IPS-NIHi7 (cell line): Measurements from ENCODE around the gene ADGB.
"Not testable (repeated sequence)": the region's sequence is repeated elsewhere in the genome, so short reads cannot be mapped to it uniquely, and the experiment has no call there.

ENCODE experiments used
- DNase-seq: peaks from one replicate; pipeline ENCODE4 v3.0.0; 2012; ENCODE audit warnings: mixed read lengths; ENCODE audit errors: extremely low spot score

The ADGB gene

DNA sequence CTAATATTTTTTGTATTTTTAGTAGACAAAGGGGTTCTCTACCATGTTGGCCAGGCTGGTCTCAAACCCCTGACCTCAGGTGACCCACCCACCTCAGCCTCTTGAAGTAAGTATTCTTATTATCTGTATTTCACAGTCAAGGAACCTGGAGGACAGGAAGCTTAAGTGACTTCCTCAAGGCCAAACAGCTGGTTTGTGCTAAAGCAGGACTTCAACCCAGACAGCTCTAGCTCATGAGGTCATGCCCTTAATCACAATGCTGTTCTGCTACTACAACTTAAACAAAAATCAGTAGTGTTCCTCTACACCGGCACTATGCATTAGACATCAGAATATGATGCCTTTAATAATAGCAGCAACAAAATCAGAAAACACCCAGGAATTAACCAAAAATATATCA, 168.9 kb downstream of the ADGB start:
- no peak for DNase-seq

DNA sequence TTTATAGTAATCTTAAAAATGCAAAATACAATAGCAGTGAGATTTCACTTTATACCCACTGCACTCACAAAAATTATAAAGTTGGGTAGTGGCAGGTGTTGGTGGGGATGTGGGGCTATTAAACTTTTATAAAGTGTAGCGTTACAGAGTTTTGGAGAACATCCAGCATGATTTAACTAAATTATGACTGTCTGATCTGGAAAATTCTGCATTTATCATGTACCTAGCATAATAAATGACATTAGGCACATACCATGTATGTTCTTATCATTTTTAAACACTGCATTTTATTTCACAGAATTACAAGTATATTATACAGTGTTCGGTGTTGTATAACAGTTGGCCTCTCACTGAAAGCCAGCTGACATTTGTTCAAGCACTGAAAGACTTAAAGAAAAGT, 169.9 kb downstream of the ADGB start:
- no peak for DNase-seq

DNA sequence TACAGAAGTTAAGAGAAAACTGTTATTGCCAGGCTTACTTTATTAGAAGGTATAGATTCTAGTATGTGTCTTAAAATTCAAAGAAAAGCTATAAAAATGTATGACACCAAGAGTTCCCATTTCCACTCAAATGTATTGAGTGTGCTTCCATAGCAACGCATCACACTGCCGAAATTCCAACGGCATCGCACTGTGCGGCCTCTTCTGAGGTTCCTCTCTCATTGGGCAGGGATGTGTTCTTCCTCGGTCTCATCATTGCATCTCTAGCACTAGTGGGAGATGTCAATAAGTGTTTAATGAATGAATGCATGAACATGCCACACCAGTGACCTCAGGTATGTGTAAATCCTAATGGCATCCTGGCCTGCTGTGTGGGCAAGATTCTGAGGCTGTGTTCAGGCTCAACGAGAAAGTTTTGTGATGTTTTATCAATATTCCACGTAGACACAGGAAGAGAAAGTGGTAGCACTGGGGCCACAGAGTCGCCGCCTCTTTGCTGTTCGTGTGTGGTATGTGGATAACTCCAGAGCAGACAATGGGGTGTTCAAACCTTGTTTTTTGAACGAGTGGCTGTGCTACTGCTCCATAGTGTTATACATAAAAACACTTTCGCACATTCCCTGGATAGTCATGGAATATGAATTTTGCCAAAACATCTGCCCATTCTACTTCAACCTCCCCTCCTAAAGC, 171.6 kb downstream of the ADGB start:
- no peak for DNase-seq

DNA sequence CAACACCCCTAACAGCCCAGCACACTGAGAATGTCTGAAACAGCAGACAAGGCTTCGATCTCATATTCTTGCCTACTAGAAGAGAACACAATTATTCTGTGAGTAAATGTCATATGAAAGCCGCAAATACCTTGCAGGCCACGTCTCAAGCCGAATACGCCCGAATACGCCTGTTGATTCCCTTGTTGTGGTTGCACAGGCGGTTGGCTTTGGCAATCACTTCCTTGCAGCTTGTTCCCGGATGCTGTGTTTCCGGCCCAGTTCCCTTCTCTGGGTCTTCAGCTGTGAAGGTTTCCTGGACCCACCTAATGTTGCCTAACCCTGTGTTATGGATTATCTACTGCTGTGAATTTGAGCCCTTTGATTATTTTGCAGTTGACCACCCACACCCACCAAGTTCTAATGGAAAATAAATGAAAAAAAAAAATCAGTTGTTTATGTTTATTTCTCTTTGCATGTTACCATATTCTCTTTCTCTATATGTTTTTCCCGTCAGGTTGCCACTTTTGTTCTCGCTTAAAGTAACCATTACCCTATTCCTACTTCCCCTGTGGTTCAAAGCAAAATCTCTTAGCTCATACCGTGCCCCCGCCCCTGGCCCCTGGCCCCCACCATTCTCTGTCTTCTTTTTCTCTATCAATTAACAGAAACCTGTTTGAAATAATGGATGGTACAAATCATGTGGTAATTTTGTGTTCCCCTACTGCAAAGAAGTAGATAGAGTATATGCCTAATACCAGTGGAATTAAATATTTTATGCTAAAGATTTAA, 172.4 kb downstream of the ADGB start:
- DNase-seq: no peak

DNA sequence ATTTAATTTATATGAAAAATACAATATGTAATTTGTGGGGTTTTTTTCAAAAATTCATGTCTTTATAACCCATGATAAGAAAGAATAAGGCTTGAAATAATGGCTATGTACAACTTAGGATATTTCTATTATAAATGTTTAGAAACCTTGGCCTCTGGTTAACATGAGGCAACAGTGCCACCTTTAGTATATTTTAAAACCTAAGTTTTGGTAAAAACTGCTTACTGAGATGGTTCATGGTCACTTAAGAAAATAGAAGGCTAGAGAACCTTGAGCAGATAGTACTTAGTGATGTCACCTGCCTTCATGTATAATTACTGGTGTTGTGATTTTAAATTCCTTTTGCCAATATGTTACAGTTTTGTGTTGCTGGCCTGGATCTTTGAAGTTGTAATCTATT, 176.4 kb downstream of the ADGB start:
- no peak for DNase-seq

DNA sequence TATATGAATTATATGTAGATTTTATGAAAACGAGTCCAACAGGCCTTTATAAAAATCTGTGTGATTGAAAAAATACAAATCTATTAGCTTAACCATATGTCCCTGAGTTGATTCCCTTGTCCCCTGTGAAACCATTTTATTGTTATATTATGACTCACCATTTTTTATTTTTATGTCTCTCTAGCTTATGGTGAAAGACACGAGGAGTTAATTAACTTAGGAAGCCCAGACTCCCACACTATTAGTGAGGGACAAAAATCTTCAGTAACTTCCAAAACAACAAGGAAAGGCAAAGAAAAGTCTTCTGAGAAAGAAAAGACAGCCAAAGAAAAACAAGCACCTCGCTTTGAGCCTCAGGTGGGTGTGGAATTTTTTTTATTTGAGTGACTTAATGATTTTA, 183.1 kb downstream of the ADGB start:
- no peak for DNase-seq

DNA sequence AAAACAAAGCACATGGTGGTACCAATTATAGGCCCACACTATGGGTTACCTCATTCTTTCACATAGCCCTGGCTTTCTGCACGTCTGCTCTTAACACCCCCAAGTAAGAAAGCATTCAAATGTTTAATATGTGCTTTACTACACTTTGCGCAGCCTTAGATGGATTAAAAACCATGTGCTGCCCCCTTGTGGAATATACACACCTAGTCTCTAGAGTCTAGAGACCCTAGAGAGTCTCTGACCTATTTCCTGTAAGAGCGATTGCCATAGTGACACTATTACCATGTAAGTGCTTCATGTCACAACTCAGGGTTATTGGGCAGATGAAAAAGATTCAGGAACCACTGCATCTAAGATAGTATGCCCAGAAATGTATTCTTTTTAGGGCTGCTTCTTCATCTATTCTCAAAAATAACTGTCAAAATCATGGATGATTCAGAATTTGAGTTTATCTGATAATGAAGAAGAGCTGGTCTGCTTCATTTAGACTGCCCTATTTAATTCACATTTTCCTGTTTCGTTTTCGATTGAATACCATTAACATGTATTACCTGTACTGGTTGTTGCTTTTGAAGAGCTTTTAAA, 186.3 kb downstream of the ADGB start:
- DNase-seq: peak; percentile 33

DNA sequence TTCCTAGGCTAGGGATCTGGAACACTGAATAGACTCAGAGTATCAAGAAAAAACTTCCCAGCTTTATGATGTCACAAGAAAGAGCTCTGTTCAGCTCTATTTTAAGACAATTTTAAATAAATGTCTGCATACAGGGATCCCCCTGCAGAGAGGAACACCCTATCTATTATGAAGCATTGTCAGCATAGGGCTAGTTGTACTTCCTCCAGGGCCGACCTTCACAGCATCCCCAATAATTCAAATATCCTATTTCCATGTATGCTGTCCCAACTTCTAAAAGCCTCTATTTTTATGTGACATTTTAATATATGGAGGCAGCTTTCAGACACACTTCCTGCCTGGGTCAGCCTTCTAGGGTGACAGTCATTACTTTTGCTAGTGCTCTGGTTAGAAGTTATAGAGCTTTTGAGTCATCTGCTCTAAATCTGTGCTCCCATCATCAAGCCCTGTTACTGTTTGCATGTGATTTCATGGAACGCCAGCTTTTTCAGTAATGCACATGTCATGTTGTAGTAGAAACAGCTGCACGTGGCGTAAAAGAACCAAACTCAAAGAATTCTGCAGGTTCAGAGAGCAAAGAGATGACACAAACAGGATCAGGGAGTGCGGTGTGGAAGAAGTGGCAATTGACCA, 189.2 kb downstream of the ADGB start:
- DNase-seq: no peak

DNA sequence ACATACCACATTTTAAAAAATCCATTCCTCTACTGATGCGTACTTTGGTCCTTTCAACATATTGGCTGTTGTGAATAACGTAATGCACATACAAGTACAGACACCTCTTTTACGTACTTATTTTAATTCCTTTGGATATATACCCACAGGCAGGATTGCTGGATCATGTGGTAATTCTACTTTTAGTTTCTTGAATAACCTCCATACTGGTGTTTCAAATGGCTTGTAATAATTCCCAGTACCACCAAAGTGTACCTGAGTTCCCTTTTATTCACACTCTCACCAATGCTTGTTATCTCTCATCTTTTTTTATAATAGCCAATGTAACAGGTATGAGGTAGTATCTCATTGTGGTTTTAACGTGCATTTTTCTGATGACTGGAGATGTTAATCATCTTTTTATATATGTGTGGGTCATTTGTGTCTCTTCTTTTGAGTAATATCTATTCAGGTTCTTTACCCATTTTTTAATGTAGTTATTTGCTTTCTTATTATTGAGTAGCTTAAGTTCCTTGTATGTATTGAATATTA, 191.9 kb downstream of the ADGB start:
- no peak for DNase-seq

DNA sequence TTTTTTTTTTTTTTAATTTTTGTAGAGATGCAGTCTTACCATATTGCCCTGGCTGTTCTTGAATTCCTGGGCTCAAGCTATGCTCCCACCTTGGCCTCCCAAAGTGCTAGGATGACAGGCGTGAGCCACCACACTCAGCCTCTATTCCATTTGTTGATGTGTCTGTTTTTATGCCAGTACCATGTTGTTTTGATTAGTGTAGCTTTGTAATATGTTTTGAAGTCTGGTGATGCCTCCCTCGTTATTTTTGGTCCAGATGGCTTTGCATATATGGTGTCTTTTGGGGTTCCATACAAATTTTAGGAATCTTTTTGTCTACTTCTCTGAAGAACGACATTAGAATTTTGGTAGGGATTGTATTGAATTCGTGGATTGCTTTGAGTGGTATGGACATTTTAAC, 193.2 kb downstream of the ADGB start:
- DNase-seq: no peak

DNA sequence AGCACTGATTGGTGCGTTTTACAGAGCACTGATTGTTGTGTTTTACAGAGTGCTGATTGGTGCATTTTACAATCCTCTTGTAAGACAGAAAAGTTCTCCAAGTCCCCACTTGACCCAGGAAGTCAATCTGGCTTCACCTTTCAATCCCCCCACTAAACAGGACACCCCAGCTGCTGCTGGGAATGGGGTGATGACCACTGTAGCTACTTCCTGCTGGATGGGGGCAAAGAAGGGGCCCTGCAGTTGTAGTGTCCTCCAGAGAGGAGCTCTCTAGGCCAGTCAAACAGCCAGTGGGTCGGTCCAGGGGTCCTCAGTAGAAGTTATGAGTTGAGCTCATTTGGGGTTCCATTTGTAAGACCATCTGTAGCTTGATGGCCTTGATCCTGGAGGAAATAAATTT, 194.4 kb downstream of the ADGB start:
- DNase-seq: not testable (repeated sequence)

DNA sequence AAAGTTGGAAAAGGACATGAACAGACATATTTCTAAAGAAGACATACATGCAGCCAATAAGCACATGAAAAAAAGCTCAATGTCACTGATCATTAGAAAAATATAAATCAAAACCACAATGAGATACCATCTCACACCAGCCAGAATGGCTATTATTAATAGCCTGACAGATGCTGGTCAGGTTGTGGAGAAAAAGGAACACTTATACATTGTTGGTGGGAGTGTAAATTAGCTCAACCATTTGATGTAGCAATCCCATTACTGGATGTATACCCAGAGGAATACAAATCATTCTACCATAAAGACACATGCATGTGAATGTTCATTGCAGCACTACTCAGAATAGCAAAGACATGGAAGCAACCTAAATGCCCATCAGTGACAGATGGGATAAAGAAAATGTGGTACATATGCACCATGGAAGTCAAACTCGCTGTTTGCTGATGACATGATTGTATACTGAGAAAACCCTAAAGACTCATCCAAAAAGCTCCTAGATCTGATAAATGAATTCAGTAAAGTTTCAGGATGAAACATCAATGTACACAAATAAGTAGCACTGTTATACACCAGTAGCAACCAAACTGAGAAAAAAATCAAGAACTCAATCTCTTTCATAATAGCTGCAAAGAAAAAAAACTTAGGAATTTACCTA, 196.8 kb downstream of the ADGB start:
- no peak for DNase-seq

DNA sequence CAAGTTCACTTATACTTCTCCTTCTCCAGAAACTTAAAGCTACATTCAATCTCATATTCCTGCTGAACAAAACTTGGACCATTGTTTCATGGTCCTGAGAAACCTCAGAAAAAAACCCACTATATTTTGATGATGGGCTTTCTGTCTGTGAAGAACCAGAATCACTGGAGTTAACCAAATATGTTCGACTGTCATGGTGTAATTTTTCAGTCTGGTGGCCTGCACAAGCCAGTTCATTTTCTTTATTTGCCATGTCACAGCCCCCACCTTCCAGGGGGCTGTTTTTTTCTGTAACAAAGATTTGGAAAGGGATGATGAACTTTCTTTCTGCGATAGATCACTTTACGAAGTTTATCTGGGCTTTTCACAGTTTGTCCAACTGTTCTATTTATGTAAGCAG, 204.4 kb downstream of the ADGB start:
- DNase-seq: not testable (repeated sequence)

DNA sequence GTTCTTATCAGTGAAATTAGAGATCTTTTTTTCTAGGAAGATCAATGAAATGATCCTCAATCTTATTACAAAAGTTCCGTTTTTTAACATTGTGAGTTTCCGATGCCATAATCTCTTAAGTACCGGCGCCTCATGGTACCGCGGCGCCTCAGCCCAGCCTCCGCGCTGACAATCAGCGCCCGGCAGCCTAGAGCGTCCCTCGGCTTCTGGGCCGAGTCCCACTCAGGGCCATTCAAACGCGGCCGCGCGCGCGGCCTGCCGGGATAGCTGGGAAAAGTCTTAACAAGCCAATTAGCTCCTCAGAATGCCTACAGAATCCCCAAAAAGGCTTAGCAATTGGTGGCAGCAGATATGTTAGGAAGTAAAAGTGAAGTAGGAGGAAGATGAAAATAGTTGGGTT, 204.8 kb downstream of the ADGB start:
- DNase-seq: no peak

DNA sequence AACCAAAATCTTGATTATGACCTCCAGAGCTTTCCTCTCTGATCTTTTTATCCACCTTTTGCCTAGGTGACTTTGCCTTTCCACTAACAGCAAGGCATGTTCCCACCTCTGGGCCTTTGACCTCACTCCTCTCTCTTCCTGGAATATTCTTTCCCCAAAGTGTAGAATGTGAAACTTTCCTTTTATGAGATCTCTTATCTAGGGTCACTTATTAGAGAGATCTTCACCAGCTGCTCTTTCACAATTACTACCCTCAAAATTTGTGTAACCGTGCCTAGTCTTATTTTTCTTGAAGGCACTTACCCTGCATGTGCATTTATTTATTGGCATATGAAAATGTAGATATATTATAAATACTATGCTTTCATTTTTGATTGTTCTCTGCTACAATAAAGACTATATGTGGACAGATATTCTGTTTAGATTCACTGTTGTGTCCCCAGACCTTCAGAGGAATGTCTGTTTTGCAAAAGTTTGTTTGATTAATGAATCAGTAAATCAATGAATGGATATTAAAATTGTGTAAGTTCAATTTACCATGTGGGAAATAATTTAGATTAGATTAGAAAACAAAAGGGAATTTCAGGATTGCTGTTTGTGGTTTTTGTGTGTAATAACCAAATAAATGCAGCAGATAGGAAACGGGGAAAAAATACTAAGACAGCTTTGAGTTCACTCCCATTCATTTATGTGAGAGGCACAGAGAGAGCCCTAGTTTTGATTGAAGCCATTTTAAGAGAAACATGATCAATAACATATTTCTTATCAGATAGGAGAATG, 207.0 kb downstream of the ADGB start:
- DNase-seq: no peak

DNA sequence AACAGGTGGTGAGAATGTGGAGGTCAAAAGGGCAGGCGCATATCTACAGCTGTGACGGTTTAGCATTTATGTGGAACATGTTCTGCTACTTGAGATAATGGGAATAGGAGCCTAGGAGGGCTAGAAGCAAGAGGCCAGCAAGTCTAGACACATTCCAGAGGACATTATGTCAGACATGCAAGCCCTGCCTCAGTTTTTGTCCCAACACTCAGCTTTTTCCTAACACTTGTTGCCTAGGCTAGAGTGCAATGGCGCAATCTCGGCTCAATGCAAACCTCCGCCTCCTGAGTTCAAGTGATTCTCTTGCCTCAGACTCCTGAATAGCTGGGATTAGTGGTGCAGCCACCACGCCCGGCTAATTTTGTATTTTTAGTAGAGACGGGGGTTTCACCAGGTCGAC, 210.2 kb downstream of the ADGB start:
- not testable (repeated sequence) for DNase-seq

DNA sequence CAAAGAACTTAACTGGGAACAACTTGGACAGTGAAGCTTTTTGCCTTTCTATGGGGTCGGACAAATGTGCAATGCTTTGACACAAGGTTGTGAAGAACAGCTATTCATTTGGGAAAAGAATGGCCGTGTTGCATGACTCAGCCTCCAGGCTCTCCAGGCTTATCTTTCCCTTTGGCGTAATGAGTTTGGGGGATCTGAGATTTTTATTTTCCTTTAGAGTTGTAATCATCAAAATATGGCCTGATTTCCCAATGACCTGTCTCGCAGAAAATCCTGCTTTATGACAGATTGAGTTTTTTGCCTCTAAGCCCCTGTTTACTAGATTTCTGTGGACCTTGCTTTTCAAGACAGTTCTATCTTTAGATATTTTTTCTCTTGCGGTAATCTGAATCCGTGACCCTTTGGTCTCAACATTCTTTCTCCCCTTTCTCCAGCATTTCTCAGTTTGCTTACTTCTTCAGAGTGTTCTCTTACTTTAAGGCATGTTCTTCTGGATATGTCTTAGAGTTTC, 214.1 kb downstream of the ADGB start:
- not testable (repeated sequence) for DNase-seq

DNA sequence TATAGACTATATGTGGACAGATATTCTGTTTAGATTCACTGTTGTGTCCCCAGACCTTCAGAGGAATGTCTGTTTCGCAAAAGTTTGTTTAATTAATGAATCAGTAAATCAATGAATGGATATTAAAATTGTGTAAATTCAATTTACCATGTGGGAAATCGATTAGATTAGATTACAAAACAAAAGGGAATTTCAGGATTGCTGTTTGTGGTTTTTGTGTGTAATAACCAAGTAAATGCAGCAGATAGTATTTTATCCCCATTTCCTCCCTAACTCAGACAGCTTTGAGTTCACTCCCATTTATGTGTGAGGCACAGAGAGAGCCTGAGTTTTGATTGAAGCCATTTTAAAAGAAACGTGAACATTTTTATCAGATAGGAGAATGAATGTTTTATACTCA, 214.8 kb downstream of the ADGB start:
- DNase-seq: no peak

DNA sequence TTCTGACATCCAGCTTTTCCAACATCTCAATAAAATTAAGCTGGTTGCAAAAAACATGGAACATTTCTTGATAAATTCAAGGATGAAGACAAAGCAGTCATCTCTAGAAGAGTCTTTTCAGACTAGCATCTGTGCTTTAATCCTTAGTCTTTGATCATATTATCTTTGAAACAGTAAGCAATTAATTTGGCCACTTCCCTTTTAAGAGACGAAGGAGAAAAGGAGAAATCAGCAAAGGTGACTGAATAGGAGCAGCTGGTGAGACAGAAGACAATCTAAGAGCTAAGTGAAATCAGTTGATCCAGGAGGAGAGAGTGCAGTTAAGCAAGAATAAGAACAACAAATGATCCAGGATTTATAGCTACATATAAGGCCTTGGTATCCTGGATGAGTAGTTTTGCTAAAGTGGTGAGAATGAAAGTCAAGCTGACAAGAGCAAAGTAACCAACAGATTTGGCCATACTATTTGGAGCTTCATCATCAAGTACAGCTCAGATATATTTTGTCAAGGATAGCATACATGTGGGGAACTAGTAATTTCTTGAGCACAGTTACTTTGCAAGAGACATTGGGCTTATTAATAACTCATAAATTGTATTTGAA, 215.5 kb downstream of the ADGB start:
- no peak for DNase-seq
